ENCODE measurements around the gene RFC1.
"Not testable (repeated sequence)": the region's sequence is repeated elsewhere in the genome, so short reads cannot be mapped to it uniquely, and the experiment has no call there.

The RFC1 gene

GRCh38 chr4:39394706-39395105 lies 28.5 kb upstream of the RFC1 start:
- no peak for TF ChIP-seq CTCF (conservative IDR thresholded peaks at IDR 0.05; ENCODE audit: low read depth, low read length)
- H3K4me3 ChIP-seq (ENCODE audit: low read length), result no peak overlapping the region
- DNase-seq (ENCODE audit: low read depth), result no peak

GRCh38 chr4:39390603-39391002 lies 24.4 kb upstream of the RFC1 start:
- no peak overlapping the region for H3K4me3 ChIP-seq (ENCODE audit: low read length)
- no peak for DNase-seq (ENCODE audit: low read depth)
- no peak for TF ChIP-seq CTCF (conservative IDR thresholded peaks at IDR 0.05; ENCODE audit: low read depth, low read length)

GRCh38 chr4:39384563-39384962 lies 18.4 kb upstream of the RFC1 start:
- H3K4me3 ChIP-seq (ENCODE audit: low read length), result no peak overlapping the region
- TF ChIP-seq CTCF (conservative IDR thresholded peaks at IDR 0.05; ENCODE audit: low read depth, low read length), result no peak
- no peak for DNase-seq (ENCODE audit: low read depth)

- no peak for TF ChIP-seq CTCF (conservative IDR thresholded peaks at IDR 0.05; ENCODE audit: low read depth, low read length)
- no peak overlapping the region for H3K4me3 ChIP-seq (ENCODE audit: low read length)
- DNase-seq (ENCODE audit: low read depth), result no peak
Observed at GRCh38 chr4:39383690-39384089, 17.5 kb upstream of the RFC1 start.

GRCh38 chr4:39375478-39375877 lies 9.3 kb upstream of the RFC1 start:
- DNase-seq (ENCODE audit: low read depth), result no peak
- TF ChIP-seq CTCF (conservative IDR thresholded peaks at IDR 0.05; ENCODE audit: low read depth, low read length), result no peak
- H3K4me3 ChIP-seq (ENCODE audit: low read length), result no peak overlapping the region

- not testable (repeated sequence) for H3K4me3 ChIP-seq (ENCODE audit: low read length); DNase-seq (ENCODE audit: low read depth)
Observed at GRCh38 chr4:39371209-39371608, 5.0 kb upstream of the RFC1 start.

GRCh38 chr4:39369301-39369700 lies 3.1 kb upstream of the RFC1 start:
- H3K4me3 ChIP-seq (ENCODE audit: low read length), result no peak overlapping the region
- TF ChIP-seq CTCF (conservative IDR thresholded peaks at IDR 0.05; ENCODE audit: low read depth, low read length), result no peak

GRCh38 chr4:39367166-39367565 lies 1.0 kb upstream of the RFC1 start:
- DNase-seq (ENCODE audit: low read depth), result no peak
- H3K4me3 ChIP-seq (ENCODE audit: low read length), result no peak overlapping the region
- TF ChIP-seq CTCF (conservative IDR thresholded peaks at IDR 0.05; ENCODE audit: low read depth, low read length), result no peak

More at GRCh38 chr4:39369301-39369700, 3.1 kb upstream of the RFC1 start:
- DNase-seq (ENCODE audit: low read depth), result no peak
